Karpas-422 (cell line): ENCODE data around the gene GAS7. TPM values are rescaled to one million over a fixed set of nuclear protein-coding genes. Genes with fewer than 3 reads are reported as not detected.

Experiments
- DNase-seq: peaks from one replicate; pipeline ENCODE4 v3.0.0-alpha.2; 2015
- H2AFZ ChIP-seq: fragments of 200-600 bp; sonication (generic); 2 replicates; pipeline ENCODE4 v1.6.1; 2014; ENCODE audit warnings: antibody characterized with exemption, low read length, mixed read lengths
- H3K27ac ChIP-seq: fragments of 200-600 bp; sonication (generic); 2 replicates; pipeline ENCODE4 v1.5.1; 2014; ENCODE audit warnings: mild to moderate bottlenecking, low read length, moderate library complexity
- H3K27me3 ChIP-seq: fragments of 200-600 bp; sonication (generic); 2 replicates; pipeline ENCODE4 v1.6.1; 2014; ENCODE audit warnings: low read length, mixed read lengths
- H3K36me3 ChIP-seq: fragments of 200-600 bp; sonication (generic); 2 replicates; pipeline ENCODE4 v1.6.1; 2014; ENCODE audit warnings: low read length, mixed read lengths; ENCODE audit not compliant: insufficient read depth
- H3K4me1 ChIP-seq: fragments of 200-600 bp; sonication (generic); 2 replicates; pipeline ENCODE4 v1.6.1; 2014; ENCODE audit warnings: mild to moderate bottlenecking, low read length, mixed read lengths
- H3K4me2 ChIP-seq: fragments of 200-600 bp; sonication (generic); 2 replicates; pipeline ENCODE4 v1.6.1; 2014; ENCODE audit warnings: low read length, low read depth, mild to moderate bottlenecking; ENCODE audit not compliant: poor library complexity, severe bottlenecking
- H3K4me3 ChIP-seq: fragments of 200-600 bp; sonication (generic); 2 replicates; pipeline ENCODE4 v1.5.1; 2014; ENCODE audit warnings: mild to moderate bottlenecking, antibody characterized with exemption, low read length, mixed read lengths
- H3K79me2 ChIP-seq: fragments of 200-600 bp; sonication (generic); 2 replicates; pipeline ENCODE4 v1.6.1; 2014; ENCODE audit warnings: mild to moderate bottlenecking, low read length, mixed read lengths
- H3K9ac ChIP-seq: fragments of 200-600 bp; sonication (generic); 2 replicates; pipeline ENCODE4 v1.6.0; 2014; ENCODE audit warnings: low read length
- H3K9me2 ChIP-seq: fragments of 200-600 bp; sonication (generic), shearing (Covaris generic); replicated peaks from 2 replicates; pipeline ENCODE4 v1.6.0; 2014; ENCODE audit warnings: mild to moderate bottlenecking, low read length, moderate library complexity; ENCODE audit not compliant: insufficient read depth
- H3K9me3 ChIP-seq: fragments of 300-700, 200-600 bp; sonication (generic); 2 replicates; pipeline ENCODE4 v1.6.1; 2014; ENCODE audit warnings: low read length, mixed read lengths
- H4K20me1 ChIP-seq: fragments of 200-600 bp; sonication (generic); 2 replicates; pipeline ENCODE4 v1.6.1; 2014; ENCODE audit warnings: mild to moderate bottlenecking, antibody characterized with exemption, low read length, low read depth; ENCODE audit not compliant: insufficient read depth
- total RNA-seq: library from RNA; depleted of rRNA; stranded (reverse); fragments of >200 nt; shearing (Covaris generic); gene quantifications from 2 replicates; pipeline ENCODE4 v1.2.3, GENCODE V29; 2014; ENCODE audit warnings: low replicate concordance

Gene GAS7
- total RNA-seq, 1 experiment from 2014 or later: 79.9 TPM

DNA sequence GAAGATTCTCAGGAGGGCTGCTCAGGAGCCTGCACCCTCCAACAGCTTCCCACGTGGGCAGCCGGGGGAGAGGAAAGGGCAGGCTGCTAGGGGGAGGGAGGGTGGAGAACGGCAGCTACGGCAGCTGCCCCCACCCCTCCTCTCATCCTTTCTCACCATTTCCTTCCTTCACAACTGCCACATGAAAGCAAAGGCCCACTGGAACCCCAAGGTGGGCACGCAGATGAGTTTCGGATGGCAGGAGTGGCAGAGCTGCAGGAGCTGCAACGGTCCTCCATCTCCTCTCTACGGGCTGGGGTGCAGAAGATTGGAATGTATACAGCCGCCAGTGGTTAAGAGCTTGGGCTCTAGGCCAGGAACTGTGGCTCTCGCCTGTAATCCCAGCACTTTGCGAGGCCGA lies 77.7 kb downstream of the GAS7 start:
- Histone ChIP-seq H3K79me2 (no peaks in the 10 kb centered on the region), H3K4me2 (no peak overlapping the region), H3K27me3 (no peaks in the 10 kb centered on the region), H3K9me2 (no peaks in the 10 kb centered on the region), H3K27ac (no peak overlapping the region), H3K4me3 (no peak overlapping the region), H4K20me1 (no peaks in the 10 kb centered on the region), H3K9ac (no peak overlapping the region), H3K4me1 (peaks cover 57% of the 10 kb centered on the region), H3K9me3 (no peaks in the 10 kb centered on the region), H3K36me3 (no peaks in the 10 kb centered on the region), H2AFZ (no peak overlapping the region)
- DNase-seq: peak; percentile 21

- Histone ChIP-seq H3K27ac (no peak overlapping the region; the same call in 1 of the 2 replicates), H3K4me2 (no peak overlapping the region), H3K9ac (no peak overlapping the region)
These were observed 78.3 kb downstream of the GAS7 start for GRCh38 chr17:10120109-10120485.

GRCh38 chr17:10119203-10120108 lies 79.0 kb downstream of the GAS7 start:
- no peaks in the 10 kb centered on the region for H3K9me2 ChIP-seq
- H3K9ac ChIP-seq: peak overlapping the region; percentile 74
- no peaks in the 10 kb centered on the region for H3K27me3 ChIP-seq
- H3K4me2 ChIP-seq: peak overlapping the region; percentile 79
- no peaks in the 10 kb centered on the region for H4K20me1 ChIP-seq
- H3K4me1 ChIP-seq: peaks cover 68% of the 10 kb centered on the region
- H3K9me3 ChIP-seq: no peaks in the 10 kb centered on the region
- H3K27ac ChIP-seq: peak overlapping the region; percentile 95
- H2AFZ ChIP-seq: no peak overlapping the region
- peak; percentile 83 for DNase-seq
- H3K4me3 ChIP-seq: peak overlapping the region; percentile 62
- H3K79me2 ChIP-seq: no peaks in the 10 kb centered on the region
- no peaks in the 10 kb centered on the region for H3K36me3 ChIP-seq

More at GRCh38 chr17:10120109-10120485, 78.3 kb downstream of the GAS7 start:
- H2AFZ ChIP-seq: no peak overlapping the region
- peak; percentile 40 for DNase-seq
- H3K9me3 ChIP-seq: no peaks in the 10 kb centered on the region
- H3K9me2 ChIP-seq: no peaks in the 10 kb centered on the region
- H3K79me2 ChIP-seq: no peaks in the 10 kb centered on the region
- H4K20me1 ChIP-seq: no peaks in the 10 kb centered on the region
- peaks cover 62% of the 10 kb centered on the region for H3K4me1 ChIP-seq
- no peak overlapping the region for H3K4me3 ChIP-seq
- no peaks in the 10 kb centered on the region for H3K27me3 ChIP-seq
- H3K36me3 ChIP-seq: no peaks in the 10 kb centered on the region

DNA sequence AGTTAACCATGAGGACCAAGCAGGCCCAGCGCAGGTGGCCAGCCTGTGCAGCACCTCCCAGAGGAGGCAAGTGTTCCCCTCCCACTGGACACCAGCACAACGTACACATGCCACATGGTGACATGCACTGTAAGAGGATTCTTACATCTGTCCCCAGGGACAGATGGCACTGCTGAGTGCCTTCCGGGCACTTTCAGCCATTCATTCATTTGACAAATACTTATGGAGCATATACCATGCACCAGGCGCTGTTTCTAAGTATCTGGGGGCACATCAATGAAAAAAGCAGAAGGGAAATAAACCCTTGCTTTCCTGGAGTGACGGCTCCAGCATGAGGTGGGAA lies 79.6 kb downstream of the GAS7 start:
- H3K4me1 ChIP-seq: peaks cover 75% of the 10 kb centered on the region

DNA sequence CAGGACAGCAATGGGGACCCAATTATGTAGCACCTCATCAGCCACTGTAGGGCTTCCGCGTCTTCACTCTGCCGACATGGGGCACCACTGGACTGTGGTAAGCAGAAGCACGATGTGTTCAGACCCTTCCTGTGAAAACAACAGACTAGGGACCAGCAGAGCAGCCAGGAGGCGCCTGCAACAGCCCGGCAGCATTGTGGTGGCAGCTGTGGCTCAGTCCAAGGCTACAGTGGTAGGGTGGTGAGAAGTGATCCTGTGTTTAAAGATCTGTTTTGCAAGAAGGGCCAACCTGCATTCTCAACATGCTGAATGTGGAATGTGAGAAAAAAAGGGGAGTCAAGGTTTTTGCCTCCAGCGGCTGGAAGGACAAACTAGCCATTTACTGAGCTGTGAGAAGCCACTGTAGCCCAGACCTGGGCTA lies 80.8 kb downstream of the GAS7 start:
- Histone ChIP-seq H3K27ac (peak overlapping the region; percentile 95), H3K27me3 (no peaks in the 10 kb centered on the region), H4K20me1 (no peaks in the 10 kb centered on the region), H3K4me2 (peak overlapping the region; percentile 79), H2AFZ (no peak overlapping the region), H3K9me3 (no peaks in the 10 kb centered on the region), H3K9me2 (no peaks in the 10 kb centered on the region), H3K4me3 (peak overlapping the region; percentile 62), H3K79me2 (no peaks in the 10 kb centered on the region), H3K9ac (peak overlapping the region; percentile 74), H3K4me1 (peaks cover 87% of the 10 kb centered on the region), H3K36me3 (no peaks in the 10 kb centered on the region)
- DNase-seq: peak; percentile 92

More for the DNA sequence above, 79.6 kb downstream of the GAS7 start:
- no peaks in the 10 kb centered on the region for H3K9me3 ChIP-seq
- no peak overlapping the region for H2AFZ ChIP-seq
- H3K36me3 ChIP-seq: no peaks in the 10 kb centered on the region
- no peaks in the 10 kb centered on the region for H4K20me1 ChIP-seq
- H3K4me3 ChIP-seq: peak overlapping the region; percentile 62
- H3K4me2 ChIP-seq: peak overlapping the region; percentile 79
- peak; percentile 92 for DNase-seq
- H3K27ac ChIP-seq: peak overlapping the region; percentile 95
- H3K27me3 ChIP-seq: no peaks in the 10 kb centered on the region
- H3K79me2 ChIP-seq: no peaks in the 10 kb centered on the region
- H3K9me2 ChIP-seq: no peaks in the 10 kb centered on the region
- peak overlapping the region; percentile 74 for H3K9ac ChIP-seq

DNA sequence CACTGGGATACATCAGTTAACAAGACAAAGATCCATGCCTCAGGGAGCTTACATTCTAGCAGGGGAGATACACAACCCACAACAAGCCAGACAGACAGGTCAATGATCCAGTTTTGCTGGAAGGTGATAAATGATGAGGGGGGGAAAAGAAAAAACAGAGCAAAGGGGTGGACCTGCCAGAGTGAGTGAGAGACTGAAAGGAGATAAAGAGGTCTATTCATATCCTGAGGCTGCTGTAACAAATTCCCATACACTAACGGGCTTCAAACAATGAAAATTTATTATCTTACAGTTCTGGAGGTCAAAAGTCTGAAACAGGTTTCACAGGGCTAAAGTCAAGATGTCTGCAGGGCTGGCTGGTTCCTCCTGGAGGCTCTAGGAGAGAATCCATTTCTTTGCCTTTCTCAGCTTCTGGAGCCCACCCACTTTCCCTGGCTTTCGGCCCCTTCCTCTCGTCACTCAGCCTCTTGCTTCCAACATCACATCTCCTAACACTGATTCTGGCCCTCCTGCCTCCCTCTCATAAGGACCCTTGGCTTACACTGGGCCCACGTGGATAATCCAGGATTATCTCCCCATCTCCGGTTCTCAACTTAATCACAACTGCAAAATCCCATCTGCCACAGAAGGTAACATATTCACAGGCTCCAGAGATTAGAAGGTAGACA lies 81.5 kb downstream of the GAS7 start:
- Histone ChIP-seq H3K9me2 (no peaks in the 10 kb centered on the region), H3K9ac (peak overlapping the region; percentile 74), H3K27ac (peak overlapping the region; percentile 95), H3K4me3 (peak overlapping the region; percentile 62), H3K36me3 (no peaks in the 10 kb centered on the region), H3K4me1 (peaks cover 82% of the 10 kb centered on the region), H3K4me2 (peak overlapping the region; percentile 79), H3K27me3 (no peaks in the 10 kb centered on the region), H3K9me3 (no peaks in the 10 kb centered on the region), H4K20me1 (no peaks in the 10 kb centered on the region), H3K79me2 (no peaks in the 10 kb centered on the region), H2AFZ (no peak overlapping the region)
- DNase-seq: peak; percentile 60

DNA sequence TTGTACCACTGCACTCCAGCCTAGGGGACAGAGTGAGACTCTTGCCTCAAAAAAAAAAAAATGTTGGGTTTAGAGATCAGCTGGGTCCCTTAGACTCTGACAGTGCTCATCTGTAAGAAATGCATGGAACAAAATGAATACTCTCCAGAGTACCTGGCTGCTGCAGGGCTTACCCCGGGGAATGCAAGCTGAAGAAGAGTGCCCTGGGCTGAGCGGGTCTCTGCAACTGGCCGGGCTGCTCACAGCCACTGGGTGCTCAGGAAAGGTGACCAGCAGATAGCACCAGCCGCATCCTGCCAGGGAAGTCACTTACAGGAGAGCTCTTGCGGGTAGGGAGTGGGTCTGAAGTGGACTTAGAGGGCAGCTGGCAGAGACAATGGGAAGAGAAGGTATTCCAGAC lies 82.1 kb downstream of the GAS7 start:
- no peaks in the 10 kb centered on the region for H3K79me2 ChIP-seq
- H3K4me2 ChIP-seq: peak overlapping the region; percentile 79
- peak overlapping the region; percentile 95 for H3K27ac ChIP-seq
- H2AFZ ChIP-seq: no peak overlapping the region
- H3K4me1 ChIP-seq: peaks cover 76% of the 10 kb centered on the region
- H3K27me3 ChIP-seq: no peaks in the 10 kb centered on the region
- H4K20me1 ChIP-seq: no peaks in the 10 kb centered on the region
- H3K9ac ChIP-seq: peak overlapping the region; percentile 74
- no peaks in the 10 kb centered on the region for H3K9me3 ChIP-seq
- H3K4me3 ChIP-seq: peak overlapping the region; percentile 62
- DNase-seq: peak; percentile 59
- no peaks in the 10 kb centered on the region for H3K9me2 ChIP-seq
- H3K36me3 ChIP-seq: no peaks in the 10 kb centered on the region

- H3K27ac ChIP-seq: peak overlapping the region; percentile 95
- H4K20me1 ChIP-seq: no peaks in the 10 kb centered on the region
- H3K9me2 ChIP-seq: no peaks in the 10 kb centered on the region
- peak overlapping the region; percentile 79 for H3K4me2 ChIP-seq
- H3K4me1 ChIP-seq: peaks cover 76% of the 10 kb centered on the region
- H3K9ac ChIP-seq: peak overlapping the region; percentile 74
- DNase-seq: no peak
- no peaks in the 10 kb centered on the region for H3K36me3 ChIP-seq
- no peaks in the 10 kb centered on the region for H3K9me3 ChIP-seq
- H3K27me3 ChIP-seq: no peaks in the 10 kb centered on the region
- peak overlapping the region; percentile 14; the same call in 1 of the 2 replicates for H3K4me3 ChIP-seq
- no peaks in the 10 kb centered on the region for H3K79me2 ChIP-seq
- no peak overlapping the region for H2AFZ ChIP-seq
These were observed 82.9 kb downstream of the GAS7 start for GRCh38 chr17:10115536-10115932.
